OCI-M2 (cell line): Measurements from ENCODE around the gene PRKAR1B.

Source experiments
- DNase-seq: peaks from one replicate; lab custom pipeline; 2025; ENCODE audit not compliant: unreplicated experiment; lab: John Stamatoyannopoulos, UW

Gene PRKAR1B

DNA sequence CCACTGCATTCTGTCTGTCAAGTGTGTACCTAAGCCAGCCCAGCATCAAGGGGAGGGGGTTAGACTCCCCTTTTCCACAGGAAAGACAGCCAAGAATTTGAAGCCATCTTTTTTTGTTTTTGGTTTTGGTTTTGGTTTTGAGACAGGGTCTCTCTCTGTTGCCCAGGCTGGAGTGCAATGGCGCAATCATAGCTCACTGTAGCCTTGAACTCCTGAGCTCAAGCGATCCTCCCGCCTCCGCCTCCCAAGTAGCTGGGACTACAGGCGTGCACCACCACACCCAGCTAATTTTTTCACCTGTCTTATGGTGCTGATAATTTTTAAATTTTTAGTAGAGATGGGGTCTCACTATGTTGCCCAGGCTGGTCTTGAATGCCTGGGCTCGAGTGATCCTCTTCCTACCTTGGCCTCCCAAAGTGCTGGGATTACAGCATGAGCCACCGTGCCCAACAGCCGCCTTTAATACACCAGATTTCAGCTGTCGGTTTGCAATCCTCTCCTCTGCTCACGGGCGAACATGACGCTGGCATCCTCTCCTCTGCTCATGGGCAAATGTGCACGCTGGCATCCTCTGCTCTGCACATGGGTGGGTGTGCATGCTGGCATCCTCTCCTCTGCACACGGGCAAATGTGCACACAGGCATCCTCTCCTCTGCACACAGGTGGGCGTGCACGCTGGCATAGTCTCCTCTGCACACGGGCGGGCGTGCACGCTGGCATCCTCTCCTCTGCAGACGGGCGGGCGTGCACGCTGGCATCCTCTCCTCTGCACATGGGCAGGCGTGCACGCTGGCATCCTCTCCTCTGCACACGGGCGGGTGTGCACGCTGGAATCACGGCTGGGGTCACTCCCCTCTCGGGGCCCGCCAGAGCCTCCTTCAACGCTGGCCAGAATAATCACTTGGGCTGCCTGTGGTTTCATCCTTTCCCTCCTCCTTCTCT, 151.4 kb downstream of the PRKAR1B start:
- DNase-seq = no peak

DNA sequence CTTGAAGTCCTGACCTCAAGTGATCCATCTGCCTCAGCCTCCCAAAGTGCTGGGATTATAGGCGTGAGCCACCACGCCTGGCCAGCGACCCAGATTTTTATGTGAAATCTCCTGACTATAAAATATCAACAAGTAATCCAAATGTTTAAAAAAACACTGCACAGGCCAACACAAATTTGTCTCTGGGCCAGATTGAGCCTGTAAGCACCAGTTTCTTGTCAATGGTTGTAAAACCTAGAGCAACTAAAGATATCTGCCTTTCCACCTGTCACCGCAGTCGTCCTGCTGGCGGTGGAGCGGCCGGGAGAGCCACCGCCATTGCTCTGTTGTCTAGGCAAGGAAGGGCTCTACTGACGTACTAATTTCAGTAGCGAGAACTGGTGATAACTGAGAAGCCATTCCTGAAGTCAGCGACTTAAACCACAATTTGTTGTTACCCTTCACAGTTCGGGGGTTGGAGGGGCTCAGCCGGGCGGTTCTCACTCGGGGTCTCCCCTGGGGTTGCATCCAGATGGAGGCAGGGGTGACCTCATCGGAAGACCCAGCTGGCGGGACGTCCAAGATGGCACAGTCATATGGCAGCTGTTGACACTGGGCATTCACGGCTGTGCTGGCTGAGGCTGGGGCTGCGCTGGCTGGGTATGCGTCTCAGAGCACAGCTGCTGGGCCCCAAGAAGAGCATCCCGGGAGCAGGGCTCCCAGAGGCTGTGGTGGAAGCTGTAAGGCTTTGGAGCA, 152.3 kb downstream of the PRKAR1B start:
- DNase-seq = no peak

DNA sequence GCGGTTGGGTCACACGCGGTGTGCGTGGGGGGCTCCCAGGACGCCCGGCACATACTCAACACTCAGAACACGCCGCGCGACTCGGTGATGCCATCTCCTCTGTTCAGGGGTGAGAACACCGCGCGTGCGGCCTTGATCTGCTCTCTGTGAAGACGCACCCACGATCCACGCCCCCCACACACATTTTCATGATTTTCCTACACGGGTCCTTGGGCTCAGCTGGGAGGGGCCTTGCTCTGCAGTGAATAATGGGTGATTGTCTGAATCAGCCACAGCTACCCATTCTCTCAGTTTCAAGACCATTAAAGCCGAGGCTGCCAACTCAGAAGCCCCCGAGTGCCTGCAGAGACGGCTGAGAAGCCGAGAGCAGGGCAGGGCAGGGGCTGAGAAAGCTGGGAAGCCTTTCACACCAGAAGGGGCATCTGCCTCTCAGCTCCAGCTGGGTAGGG, 153.1 kb downstream of the PRKAR1B start:
- DNase-seq = no peak

DNA sequence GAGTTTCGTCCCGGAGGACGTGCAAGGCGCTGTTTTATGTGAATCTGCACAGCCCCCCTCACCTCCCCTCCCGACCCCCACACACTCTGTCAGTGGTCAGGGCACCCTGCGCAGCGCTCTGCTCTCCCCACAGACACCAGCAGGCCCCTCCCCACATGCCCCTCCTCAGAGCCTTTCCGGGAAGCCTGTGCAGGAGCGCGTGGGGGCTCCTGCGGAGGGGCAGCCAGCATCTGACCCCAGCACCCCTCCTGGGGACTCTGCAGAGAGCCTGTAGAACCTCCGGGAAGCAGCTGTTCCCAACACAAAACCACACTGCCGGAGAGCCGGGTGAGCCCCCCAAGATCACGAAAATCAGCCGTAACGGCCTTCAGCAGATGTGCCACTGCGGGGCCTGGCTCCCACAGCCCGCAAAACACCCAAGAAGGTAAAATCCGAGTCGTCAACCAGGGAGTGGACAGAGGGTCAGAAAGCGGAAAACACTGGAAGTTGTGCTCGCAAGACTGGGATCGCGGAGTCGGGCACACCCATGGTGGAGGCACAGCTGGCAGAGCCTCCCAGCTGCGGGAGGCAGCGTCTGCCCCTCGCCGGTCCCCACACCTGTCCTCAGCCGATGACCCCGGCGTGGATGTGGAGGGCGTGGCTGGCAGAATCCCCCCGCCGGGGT, 153.7 kb downstream of the PRKAR1B start:
- no peak for DNase-seq

DNA sequence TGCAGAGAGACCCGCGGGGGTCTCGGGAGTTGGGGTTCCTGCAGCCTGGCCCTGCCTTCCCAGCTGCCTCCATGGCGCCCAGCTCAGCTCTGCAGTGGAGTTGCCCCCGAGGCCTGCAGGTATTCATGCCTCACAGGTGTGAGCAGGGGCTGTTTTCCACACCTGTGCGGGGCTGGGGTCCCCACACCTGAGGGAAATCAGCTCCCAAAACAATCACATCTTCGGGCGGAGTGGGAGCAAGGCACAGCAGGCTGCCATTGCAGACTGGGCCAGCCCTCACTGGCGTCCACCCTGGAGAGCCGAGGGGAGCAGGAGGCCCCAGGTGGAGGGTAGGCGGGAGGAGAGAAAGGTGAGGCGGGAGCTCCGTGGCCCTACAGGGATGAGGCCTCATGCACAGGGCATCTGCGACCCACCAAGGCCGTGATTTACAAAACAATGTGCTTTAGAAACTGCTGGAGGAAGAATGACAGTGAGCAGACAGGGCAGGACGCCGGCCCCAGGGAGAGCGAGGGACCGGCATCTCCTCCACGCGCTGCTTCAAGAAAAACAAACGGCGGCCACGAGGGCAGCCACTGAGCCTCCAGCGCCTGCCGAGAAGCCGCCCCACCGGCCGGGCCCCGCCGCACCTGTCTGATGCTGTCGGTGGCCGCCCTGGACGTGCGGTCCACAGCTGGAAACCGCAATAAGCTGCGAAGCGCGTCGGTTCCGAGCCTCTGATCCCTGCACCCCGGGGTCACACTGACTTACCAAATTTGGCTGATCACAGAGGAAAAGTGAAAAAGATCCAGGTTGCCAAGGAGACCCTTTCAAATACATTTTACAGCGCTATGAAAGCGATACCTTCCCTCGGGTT, 154.4 kb downstream of the PRKAR1B start:
- no peak for DNase-seq

DNA sequence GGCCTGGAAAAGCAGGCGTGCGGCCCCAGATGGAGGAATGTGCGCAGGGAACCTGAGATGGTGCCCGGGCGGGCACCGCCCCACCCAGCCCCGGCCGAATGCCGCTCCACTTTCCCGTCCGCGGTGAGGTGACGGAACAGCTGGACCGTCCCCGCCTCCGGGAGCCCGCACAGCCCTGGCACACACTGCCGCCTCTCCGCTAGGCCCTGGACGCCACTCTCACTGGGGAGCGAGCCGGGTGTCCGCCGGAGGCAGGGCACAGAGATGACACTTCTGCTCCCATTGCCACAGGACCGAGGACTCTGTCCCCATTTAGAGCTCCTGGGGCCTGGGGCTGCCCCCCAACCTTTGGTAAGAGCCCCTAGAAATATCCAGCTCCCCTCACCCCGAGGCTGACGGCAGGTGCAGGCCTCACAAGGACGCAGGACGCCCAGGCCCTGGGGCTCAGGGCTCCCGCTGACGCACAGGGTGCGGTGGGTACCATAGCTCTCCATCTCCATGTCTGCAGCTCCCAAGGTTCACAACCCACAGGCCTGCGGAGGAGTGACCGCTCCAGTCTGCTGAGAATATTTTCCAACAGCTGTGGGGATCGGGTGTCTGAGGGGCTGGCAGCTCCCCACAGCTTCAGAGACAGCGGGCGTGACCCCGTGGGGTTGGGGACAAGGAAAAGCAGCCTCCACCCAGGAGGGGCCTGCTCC, 155.2 kb downstream of the PRKAR1B start:
- no peak for DNase-seq

DNA sequence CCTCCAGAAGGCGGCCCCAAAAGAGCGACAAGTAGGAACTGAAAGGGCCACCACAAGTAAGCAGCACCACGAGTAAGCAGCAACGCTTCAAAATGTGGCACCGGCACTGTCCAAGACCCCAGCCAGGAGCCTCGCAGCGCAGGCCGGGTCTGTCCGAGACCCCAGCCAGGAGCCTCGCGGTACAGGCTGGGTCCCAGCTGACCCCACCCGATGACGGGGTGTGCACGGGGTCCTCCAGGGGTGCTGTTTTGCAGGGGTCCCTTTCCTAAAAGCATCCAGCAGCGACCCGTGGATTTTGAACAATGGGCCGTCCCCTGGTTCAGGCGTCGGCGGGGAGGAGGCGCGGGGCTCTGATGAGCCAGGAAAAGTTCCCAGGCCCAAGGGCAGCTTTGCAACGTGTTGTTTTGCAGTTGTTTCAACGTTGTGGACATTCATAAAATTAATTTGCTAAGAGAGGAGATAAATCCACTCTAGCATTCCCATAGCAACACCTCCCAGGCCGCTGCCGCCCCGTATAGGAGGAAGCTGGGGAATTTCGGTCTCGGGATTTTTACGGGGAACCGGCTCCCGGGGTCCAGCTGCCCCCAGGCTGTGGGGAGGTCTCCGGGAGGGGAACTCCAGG, 155.9 kb downstream of the PRKAR1B start:
- no peak for DNase-seq

DNA sequence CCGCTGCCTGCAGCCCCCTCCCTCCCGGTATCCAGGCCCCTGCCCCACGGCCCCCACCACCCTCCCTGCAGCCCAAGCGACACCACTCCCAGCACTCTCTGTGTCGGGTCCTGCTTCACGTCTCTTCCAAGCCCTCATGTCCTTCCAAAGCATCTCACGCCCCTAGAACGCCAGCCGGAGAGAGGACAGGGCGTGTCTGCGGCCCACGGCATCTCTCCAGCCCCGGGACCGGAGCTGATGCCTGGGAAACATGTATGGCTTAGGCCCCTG, 156.3 kb downstream of the PRKAR1B start:
- DNase-seq = no peak

DNA sequence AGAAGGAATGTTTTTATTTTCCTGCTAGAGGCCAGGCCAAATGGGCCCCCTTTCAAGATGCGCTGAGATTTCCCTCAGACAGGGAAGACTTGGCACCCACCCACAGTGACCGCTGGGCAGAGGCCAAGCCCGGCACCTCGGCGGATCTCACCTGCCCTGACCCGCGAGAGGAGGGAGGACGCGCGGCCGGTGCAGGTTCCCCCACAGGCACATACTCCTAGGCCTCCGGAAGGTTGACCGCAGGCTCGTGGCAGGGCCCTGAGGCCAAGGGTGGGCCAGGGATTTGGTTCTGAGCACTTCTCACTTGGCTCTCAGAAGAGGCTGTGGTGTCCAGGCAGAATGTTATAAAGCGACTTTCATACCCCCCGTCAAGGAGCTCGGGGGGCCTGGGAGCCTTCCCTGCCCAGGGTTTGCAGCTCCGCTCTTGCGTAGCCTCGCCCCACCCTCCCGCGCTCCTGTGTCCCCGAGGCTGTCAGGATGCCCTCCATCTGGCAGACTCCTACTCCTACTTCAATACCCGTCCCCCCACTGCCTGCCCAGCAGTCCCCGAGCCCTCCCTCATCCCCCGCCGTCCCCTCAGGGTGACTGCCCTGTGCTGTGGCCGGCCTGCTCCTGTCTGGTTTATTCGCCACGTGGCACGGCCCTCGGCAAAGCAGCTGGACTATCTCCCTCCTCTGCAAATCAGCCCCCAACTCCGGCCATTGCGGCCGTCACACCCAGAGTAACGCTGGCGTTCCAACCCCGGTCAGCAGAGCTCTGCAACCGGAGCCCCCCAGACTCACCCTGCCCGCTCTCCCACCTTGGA, 156.9 kb downstream of the PRKAR1B start:
- DNase-seq = no peak

DNA sequence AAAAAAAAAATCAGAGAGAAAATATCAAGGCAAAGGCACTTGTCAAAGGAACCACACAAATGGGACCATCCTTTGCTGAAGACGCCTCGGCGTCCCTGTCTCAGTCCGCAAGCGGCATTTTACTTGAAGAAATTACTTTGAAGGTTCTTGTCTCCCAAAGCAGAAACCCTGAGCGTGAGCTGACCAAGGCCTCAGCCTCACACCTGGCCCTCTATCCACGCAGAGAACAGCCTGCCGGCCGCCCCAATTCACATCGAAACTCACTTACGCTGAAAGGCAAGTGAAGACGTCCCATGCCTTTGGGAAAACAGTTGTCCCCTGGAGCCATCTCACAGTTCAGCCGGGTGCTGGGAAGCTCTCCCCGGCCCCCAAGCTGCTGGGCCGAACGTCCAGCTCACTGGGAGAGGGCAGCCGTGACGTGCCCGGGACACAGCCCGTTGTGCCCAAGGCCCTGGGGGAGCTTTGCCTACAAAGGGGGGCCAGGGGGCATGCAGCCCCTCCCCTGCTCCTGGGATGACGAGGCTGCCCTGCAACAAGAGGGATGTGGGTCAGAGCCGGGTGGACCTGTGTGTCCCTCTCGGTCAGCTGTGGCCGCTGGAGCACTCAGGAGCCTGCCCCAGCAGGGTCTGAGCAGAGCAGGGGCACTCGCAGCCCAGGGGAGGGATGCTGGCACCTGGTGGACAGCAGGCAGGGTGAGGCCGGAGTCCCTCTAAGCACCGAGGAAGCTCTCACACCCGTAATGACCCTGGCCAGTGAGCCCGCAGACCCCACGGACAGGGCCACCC, 157.8 kb downstream of the PRKAR1B start:
- DNase-seq = no peak

DNA sequence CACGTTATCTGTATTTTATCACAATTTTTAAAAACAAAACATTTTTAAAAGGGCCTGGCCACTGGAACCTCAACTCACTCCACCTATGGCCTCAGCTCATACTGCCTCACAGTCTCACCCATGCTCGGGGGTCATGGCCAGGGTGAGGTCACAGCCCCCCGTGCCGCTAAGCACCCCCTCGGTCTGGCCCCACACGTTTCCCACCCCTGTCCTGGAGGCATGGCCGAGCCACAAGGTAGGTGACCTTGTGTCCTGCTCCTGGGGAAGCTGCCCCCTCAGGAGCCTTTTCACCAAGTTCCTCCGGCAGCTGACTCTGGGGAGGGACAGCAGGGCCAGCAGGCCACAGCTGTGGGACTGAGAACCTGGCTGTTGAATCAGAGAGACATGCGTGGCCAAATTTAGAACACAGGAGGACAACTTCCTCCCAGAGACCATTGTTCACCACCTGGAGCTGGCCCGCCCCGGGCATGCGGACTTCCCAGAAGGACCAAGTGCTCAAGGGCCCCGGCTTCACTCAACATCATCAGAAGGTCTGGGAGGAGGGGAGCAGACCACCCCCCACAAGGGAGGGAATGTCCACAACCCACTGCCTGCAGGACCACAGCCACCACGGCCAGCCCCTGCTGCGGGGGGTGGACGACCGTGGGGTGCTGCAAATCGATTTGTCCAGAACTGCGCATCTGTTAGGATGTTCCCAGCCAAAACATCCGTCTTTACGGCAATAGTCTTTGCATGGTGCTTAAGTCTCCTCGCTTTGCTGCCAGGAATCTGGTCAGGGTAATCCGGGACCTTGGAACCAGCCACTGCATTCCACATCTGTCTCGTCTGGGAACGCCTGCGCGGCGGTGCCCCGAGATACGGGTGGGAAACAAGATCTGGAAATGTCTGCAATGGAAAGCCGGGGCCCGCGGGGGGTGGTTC, 158.8 kb downstream of the PRKAR1B start:
- no peak for DNase-seq

DNA sequence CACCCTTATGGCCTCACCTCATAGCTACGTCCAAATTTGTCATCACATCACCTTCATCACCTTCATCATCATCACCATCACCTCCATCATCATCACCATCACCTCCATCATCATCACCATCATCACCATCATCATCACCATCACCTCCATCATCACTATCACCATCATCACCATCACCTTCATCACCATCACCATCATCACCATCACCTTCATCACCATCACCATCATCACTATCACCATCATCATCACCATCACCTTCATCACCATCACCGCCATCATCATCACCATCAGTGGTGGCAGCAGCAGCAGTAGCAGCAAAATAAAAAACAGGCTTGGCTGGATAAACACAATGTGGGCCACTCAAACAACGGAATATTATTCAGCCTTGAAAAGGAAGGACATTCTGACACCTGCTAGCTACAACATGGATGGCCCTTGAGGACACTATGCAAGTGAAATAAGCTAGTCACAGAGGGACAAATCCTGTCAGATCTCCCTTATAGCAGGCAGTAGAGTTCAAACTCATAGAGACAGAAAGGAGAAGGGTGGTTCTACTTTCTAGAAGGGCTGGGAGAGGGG, 159.7 kb downstream of the PRKAR1B start:
- DNase-seq = no peak

DNA sequence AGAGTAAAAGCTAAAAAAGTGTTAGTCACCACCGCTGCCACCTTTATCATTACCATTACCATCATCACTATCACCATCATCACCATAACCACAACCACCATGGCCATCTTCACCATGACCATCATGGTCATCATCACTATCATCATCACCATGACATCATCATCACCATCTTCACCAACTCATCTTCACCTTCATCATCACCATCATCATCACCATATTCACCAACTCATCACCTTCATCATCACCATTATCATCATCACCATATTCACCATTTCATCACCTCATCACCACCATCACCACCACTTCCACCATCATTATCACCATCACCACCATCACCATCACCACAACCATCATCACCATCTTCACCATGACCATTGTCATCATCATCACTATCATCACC, 161.0 kb downstream of the PRKAR1B start:
- DNase-seq = no peak

DNA sequence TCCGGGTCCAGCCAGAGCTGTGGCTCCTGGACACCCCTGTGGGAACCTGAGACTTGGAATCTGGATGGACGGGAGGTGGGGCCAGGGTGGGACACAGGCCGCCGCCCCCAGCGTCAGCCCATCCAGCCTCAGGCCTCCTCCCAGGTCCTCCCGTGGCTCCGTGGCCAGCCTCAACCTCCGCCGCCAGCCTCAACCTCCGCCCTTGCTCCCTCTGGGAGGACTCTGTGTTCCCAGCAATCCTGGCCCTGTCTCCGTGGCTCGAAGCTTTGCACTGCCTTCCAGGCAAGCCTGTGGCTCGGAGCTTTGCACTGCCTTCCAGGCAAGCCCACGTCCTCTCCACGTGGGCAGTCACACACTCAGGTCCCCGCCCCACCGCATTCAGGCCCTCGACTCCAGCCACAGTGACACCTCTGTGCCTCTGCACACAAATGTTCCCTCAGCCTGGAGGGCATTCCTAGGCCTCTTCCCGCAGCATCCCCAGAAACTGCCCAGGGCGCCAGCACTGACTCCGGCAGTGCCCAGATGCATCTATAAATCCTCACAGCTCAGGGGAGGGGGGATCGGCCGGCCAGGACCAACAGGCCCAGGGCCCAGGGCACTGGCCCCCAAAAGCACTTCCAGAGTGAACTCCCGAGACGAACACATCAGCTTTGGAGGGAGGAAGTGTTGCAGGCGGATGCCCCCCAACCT, 162.8 kb downstream of the PRKAR1B start:
- no peak for DNase-seq

DNA sequence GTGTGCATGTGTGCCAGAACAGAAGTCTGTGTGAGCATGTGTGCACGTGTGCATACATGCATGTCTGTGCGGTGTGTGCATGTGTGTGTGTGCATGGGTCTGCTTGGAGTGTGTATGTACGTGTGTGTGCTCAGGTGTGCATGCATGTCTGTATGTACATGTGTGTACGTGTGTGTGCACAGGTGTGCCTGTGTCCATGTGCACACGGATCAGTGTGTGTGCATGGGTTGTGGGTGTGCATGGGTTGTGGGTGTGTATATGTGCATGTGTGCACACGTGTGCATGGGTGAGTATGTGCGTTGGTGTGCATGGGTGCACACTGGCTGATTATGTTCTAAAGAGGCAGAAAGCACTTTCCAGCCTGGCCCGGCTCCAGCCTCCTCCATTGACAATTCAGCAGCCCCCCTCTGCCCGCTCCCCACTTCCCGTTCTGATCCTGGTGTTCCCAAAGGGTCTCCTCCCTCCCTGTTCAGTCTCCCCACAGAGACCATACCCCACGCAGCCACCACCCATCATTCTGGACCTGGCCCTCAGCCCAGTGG, 163.4 kb downstream of the PRKAR1B start:
- no peak for DNase-seq
